AG04450 (cell line): ENCODE results near the gene SNRPA. TPM values are rescaled to one million over a fixed set of nuclear protein-coding genes. Genes with fewer than 3 reads are reported as not detected.

ENCODE experiments used
- CTCF ChIA-PET: fragments of 300-600, 350-600 bp; formaldehyde crosslinking; extraction: SDS; loops from one replicate; lab custom pipeline; 2022; ENCODE audit warnings: antibody characterized with exemption, inconsistent platforms; lab: Charles Lee
- POLR2A ChIA-PET: fragments of 350-600 bp; formaldehyde crosslinking; extraction: SDS; loops from one replicate; lab custom pipeline; 2021; ENCODE audit warnings: antibody characterized with exemption, inconsistent platforms; lab: Yijun Ruan, JAX
- DNase-seq: peaks from one replicate; pipeline ENCODE4 v3.0.0-alpha.2; 2011; ENCODE audit warnings: low read depth, low spot score
- H3K27ac ChIP-seq: one replicate; pipeline ENCODE4 v1.5.1; 2012; ENCODE audit warnings: low read depth, low read length, control low read depth
- H3K27me3 ChIP-seq: one replicate; pipeline ENCODE4 v1.6.0; 2012; ENCODE audit warnings: low read length; ENCODE audit not compliant: control insufficient read depth, insufficient read depth
- H3K4me3 ChIP-seq: 2 replicates; pipeline ENCODE4 v1.5.1; 2011; ENCODE audit warnings: mild to moderate bottlenecking, low read depth, low read length, control low read depth
- H3K9me3 ChIP-seq: 2 replicates; pipeline ENCODE4 v1.5.1; 2012; ENCODE audit warnings: low read length; ENCODE audit not compliant: control insufficient read depth, insufficient read depth
- polyA plus RNA-seq: library from polyadenylated mRNA; depleted of rRNA; stranded (reverse); fragments of >200 nt; gene quantifications from 2 replicates; pipeline ENCODE4 v1.2.3, GENCODE V29; 2011
- TF ChIP-seq, protein P1 (sequence below): IDR thresholded peaks from 2 replicates; pipeline ENCODE4 v1.5.1; 2011; ENCODE audit warnings: low read depth, low read length, control low read depth, inconsistent platforms

Gene SNRPA
- polyA plus RNA-seq, 1 experiment: 126 TPM

DNA sequence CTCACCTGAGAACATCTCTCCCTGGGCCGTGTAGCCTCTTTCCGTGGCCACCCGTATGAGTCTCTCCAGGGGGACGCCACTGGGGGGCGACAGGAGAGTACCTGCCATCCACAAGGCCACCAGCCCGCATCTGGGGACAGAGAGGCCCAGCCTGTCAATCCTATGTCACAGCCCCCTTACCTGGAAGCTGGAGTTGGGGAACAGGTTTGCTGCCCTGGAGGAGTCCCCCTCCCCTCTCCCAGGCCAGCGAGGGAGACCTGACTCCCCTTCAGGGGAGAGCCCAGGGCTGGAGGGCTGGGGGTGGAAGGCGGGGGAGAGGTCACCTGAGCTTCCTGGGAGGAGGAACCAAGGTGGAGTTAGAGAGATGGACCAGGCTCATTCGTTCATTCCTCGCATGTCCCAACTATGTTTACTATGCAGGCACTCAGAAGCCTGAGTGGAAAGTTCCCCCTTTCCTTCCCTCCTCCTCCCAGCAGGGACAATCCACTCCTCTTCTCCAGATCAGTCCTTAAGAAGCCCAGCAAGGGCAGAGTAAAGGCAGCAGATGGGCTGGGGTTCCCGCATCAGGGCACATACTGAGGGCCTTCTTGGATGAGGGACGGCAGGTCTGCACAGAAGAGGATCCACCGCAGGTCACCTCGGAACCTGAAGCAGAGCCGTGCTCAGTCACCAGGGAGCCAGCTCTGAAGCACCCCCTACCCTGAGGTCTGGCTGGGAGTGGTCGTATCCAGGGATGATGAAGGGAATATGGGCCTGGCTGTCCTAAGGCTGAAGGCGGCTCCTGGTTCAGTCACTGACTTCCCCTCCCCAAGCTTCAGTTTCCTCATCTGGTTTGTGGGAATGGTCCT lies 6.2 kb upstream of the SNRPA start:
- POLR2A ChIA-PET: interaction anchor here (1.1 to 1.5 kb wide), 3 partner anchors 28 to 82 kb away, joined by 3 to 5 read pairs (median 4); partner anchors contain the start of genes COQ8B and ITPKC
- TF ChIP-seq, protein P1, sequence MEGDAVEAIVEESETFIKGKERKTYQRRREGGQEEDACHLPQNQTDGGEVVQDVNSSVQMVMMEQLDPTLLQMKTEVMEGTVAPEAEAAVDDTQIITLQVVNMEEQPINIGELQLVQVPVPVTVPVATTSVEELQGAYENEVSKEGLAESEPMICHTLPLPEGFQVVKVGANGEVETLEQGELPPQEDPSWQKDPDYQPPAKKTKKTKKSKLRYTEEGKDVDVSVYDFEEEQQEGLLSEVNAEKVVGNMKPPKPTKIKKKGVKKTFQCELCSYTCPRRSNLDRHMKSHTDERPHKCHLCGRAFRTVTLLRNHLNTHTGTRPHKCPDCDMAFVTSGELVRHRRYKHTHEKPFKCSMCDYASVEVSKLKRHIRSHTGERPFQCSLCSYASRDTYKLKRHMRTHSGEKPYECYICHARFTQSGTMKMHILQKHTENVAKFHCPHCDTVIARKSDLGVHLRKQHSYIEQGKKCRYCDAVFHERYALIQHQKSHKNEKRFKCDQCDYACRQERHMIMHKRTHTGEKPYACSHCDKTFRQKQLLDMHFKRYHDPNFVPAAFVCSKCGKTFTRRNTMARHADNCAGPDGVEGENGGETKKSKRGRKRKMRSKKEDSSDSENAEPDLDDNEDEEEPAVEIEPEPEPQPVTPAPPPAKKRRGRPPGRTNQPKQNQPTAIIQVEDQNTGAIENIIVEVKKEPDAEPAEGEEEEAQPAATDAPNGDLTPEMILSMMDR: no peak
- Histone ChIP-seq H3K4me3 (no peak overlapping the region), H3K27ac (peak overlapping the region; percentile 42), H3K9me3 (no peaks in the 10 kb centered on the region), H3K27me3 (no peaks in the 10 kb centered on the region)
- DNase-seq: no peak
- CTCF ChIA-PET: interaction anchor here (1.7 kb wide), 1 partner anchor 61 kb away, joined by 4 read pairs; no protein-coding TSS in a partner anchor

DNA sequence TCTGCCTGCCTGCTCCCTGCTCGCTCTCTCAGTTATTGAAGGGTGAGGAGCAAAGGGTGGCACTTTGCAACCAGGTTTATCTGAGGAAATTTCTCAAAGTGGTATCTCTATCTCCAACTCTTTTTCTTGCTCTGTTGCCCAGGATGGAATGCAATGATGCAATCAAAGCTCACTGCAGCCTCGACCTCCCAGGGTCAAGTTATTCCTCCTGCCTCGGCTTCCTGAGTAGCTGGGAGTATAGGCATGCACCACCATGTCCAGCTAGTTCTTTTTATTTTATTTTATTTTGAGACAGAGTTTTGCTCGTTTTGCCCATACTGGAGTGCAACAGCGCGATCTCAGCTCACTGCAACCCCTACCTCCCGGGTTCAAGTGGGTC lies 5.6 kb upstream of the SNRPA start:
- DNase-seq: peak; percentile 24
- TF ChIP-seq, protein P1: no peak
- Histone ChIP-seq H3K27ac (peak overlapping the region; percentile 42), H3K4me3 (no peak overlapping the region), H3K27me3 (no peaks in the 10 kb centered on the region), H3K9me3 (no peaks in the 10 kb centered on the region)
- ChIA-PET POLR2A (interaction anchor here (1.1 to 1.5 kb wide), 3 partner anchors 28 to 82 kb away, joined by 3 to 5 read pairs (median 4); partner anchors contain the start of genes COQ8B and ITPKC), CTCF (interaction anchor here (1.7 kb wide), 1 partner anchor 61 kb away, joined by 4 read pairs; no protein-coding TSS in a partner anchor)

DNA sequence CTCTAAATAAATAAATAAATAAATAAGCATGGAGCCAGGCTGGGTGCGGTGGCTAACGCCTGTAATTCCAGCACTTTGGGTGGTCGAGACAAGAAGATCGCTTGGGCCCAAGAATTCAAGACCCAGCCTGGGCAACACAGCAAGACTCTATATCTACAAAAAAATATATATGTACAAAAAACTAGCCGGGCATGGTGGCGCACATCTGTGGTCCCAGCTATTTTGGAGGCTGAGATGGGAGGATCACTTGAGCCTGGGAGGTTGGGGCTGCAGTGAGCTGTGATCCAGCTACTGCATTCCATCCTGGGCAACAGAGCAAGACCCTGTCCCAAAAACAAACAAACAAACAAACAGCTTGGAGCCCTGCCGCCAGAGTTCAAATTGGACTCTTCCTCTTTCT lies 3.5 kb upstream of the SNRPA start:
- TF ChIP-seq, protein P1: no peak
- Histone ChIP-seq H3K27ac (no peak overlapping the region), H3K9me3 (no peaks in the 10 kb centered on the region), H3K27me3 (no peaks in the 10 kb centered on the region), H3K4me3 (no peak overlapping the region)
- POLR2A ChIA-PET: no interaction called here
- CTCF ChIA-PET: interaction anchor here (1.4 kb wide), 1 partner anchor 59 kb away, joined by 4 read pairs; no protein-coding TSS in a partner anchor
- DNase-seq: no peak

DNA sequence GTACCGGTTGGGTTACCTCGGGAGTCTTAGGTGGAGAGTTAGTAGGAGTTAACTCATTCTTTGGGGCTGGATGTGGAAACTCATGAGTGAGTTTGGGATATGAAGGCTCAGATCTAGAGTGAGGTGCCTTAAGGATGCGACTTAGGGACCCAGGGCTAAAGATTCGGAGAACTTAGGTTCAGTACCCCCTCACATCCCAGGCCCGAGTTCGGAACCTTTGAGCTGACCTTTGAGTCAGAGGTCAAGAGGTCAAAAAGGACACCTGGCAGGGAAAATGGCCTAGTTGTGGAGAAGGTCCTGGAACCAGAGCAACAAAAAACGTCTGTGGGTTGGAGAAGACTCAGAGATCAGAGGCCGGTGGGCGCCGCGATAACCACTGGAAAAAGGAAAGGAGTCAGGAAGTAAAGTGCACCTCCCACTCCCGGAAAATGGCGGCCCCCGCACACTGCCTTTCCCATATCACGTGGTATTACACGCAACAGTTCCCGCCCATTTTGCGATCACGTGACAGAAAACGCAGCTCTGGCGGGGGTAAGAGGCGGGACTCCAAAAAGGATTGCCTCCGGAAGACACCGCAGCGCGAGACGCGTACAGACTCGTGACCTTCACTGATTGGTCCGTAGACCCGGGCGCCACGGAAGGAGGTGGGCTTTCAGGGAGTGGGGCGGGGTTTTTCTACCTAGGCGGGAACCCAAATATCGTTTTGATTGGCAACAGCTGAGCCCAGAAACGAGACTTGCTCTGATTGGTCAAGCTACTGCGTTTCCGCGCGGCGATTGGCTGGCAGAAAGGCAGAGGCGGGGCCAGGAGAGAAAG lies 737 bp upstream of the SNRPA start, which contains the start of gene ACTMAP:
ACTMAP (minus strand) TSS at position 420 of the 816 bp plus-strand sequence. CDS start 674 bp downstream, outside the sequence.
- peak; percentile 100 for DNase-seq
- H3K27me3 ChIP-seq: no peaks in the 10 kb centered on the region
- peak within 1 kb of the TSS; percentile 96 for H3K27ac ChIP-seq
- POLR2A ChIA-PET: interaction anchor here (0.6 to 1.8 kb wide), 10 partner anchors 9 to 105 kb away, joined by 3 to 28 read pairs (median 8); partner anchors contain the start of genes COQ8B, EGLN2, ITPKC and NUMBL
- H3K4me3 ChIP-seq: peak within 1 kb of the TSS; percentile 94
- CTCF ChIA-PET: interaction anchor here (0.8 to 1.7 kb wide), 2 partner anchors 87 to 115 kb away, joined by 3 to 7 read pairs; no protein-coding TSS in a partner anchor
- no peaks in the 10 kb centered on the region for H3K9me3 ChIP-seq
- TF ChIP-seq, protein P1: no peak
